Stomach (tissue), 4 donors: ENCODE results near the gene CORO1A.
"Not testable (repeated sequence)": the region's sequence is repeated elsewhere in the genome, so short reads cannot be mapped to it uniquely, and the experiment has no call there.

ENCODE experiments used
- POLR2A ChIP-seq, 4 donors: fragments of 450-650 bp; IDR thresholded peaks; one replicate each; pipeline ENCODE4 v1.6.1; 2016; ENCODE audit warnings: antibody characterized with exemption in 4 of 4, control low read depth in 2 of 4, mild to moderate bottlenecking in 1 of 4, moderate library complexity in 1 of 4
- TF ChIP-seq, protein P1 (sequence below), 7 experiments: fragments of 450-650 bp in 4 of 7; fragments of 200-600 bp in 3 of 7; sonication (generic) in 3 of 7; IDR thresholded peaks; one replicate each; pipeline ENCODE4 v1.5.1; 2016 to 2019; ENCODE audit warnings: antibody characterized with exemption in 7 of 7, control low read depth in 2 of 7, mild to moderate bottlenecking in 1 of 7

DNA sequence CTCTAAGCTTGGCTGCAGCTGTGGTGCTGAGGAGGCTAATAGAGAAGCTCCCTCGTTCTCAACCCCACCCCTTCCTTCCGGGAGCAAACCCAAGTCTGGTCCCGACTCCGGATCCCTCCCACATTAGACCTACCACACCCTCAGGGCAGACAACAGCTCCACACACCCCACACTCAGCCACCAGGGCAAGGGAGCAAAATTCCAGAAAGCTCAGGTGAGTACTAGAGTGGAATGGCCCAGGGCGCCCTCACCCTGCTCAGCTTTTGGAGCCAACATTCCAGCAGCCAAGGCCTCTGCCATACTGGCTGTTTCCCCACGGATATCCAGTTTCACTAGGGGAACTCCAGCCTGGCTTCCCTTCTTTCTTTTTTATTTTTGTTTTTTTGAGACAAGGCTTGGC, 25.6 kb downstream of the CORO1A start:
- TF ChIP-seq, protein P1, sequence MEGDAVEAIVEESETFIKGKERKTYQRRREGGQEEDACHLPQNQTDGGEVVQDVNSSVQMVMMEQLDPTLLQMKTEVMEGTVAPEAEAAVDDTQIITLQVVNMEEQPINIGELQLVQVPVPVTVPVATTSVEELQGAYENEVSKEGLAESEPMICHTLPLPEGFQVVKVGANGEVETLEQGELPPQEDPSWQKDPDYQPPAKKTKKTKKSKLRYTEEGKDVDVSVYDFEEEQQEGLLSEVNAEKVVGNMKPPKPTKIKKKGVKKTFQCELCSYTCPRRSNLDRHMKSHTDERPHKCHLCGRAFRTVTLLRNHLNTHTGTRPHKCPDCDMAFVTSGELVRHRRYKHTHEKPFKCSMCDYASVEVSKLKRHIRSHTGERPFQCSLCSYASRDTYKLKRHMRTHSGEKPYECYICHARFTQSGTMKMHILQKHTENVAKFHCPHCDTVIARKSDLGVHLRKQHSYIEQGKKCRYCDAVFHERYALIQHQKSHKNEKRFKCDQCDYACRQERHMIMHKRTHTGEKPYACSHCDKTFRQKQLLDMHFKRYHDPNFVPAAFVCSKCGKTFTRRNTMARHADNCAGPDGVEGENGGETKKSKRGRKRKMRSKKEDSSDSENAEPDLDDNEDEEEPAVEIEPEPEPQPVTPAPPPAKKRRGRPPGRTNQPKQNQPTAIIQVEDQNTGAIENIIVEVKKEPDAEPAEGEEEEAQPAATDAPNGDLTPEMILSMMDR (IDR thresholded peaks at IDR 0.05) = not testable (repeated sequence)
- not testable (repeated sequence) for TF ChIP-seq POLR2A (IDR thresholded peaks at IDR 0.05)
